ENCODE results near the gene MX1.

MX1 gene

GRCh38 chr21:41500363-41500762 is 74.3 kb downstream of the MX1 start:
- DNase-seq: no peak

- DNase-seq: no peak
These were observed 74.9 kb downstream of the MX1 start for GRCh38 chr21:41500931-41501381.

- no peak for DNase-seq
These were observed 75.9 kb downstream of the MX1 start for GRCh38 chr21:41501919-41502318.

GRCh38 chr21:41503331-41503730 is 77.3 kb downstream of the MX1 start:
- DNase-seq: no peak

- no peak for DNase-seq
These were observed 78.0 kb downstream of the MX1 start for GRCh38 chr21:41504030-41504429.

GRCh38 chr21:41506005-41506594 is 80.1 kb downstream of the MX1 start:
- DNase-seq: no peak

- no peak for DNase-seq
These were observed 80.8 kb downstream of the MX1 start for GRCh38 chr21:41506611-41507520.

- no peak for DNase-seq
These were observed 81.7 kb downstream of the MX1 start, which contains the start of gene TMPRSS2 for GRCh38 chr21:41507521-41508414. Gene TMPRSS2, minus strand, starts transcription at chr21:41508158. Its CDS starts 10,025 bp downstream, at chr21:41498133.

- DNase-seq: no peak
These were observed 82.5 kb downstream of the MX1 start for GRCh38 chr21:41508415-41509144.
